ENCODE measurements around the gene CYP2J2. TPM values are rescaled to one million over a fixed set of nuclear protein-coding genes. Genes with fewer than 3 reads are reported as not detected.

CYP2J2 gene
- total RNA-seq, 1 experiment from 2014 or later: 1.1 TPM

GRCh38 chr1:59967780-59968179, 41.2 kb upstream of the CYP2J2 start:
- no peaks in the 10 kb centered on the region for H3K9me2 ChIP-seq (ENCODE audit: insufficient read depth)
- DNase-seq (ENCODE audit: low read depth, low spot score) (no peak), ATAC-seq (no peak)
- intact Hi-C loops (cut with micrococcal nuclease): no loop called here
- CTCF ChIA-PET: interaction anchor here (1.6 to 2.4 kb wide), 2 partner anchors 9 to 21 kb away, joined by 5 to 9 read pairs; no protein-coding TSS in a partner anchor
- no peak overlapping the region for H3K4me2 ChIP-seq (ENCODE audit: low read length)
- no peak overlapping the region for H3K4me3 ChIP-seq (replicated peaks in 1 of 2; ENCODE audit: low read depth in 1 of 2, low read length in 2 of 2)
- no peak overlapping the region for H3K27ac ChIP-seq (ENCODE audit: low read depth, low read length)
- no peaks in the 10 kb centered on the region for H3K79me2 ChIP-seq (ENCODE audit: insufficient read depth, low read length)
- H3K9ac ChIP-seq (ENCODE audit: low read length): no peak overlapping the region
- H3K4me1 ChIP-seq (ENCODE audit: control insufficient read depth in 1 of 2, insufficient read depth in 2 of 2, low read length in 2 of 2): peaks cover 0 to 4% of the 10 kb centered on the region in 2 experiments; a peak in 2 of 4 replicates
- RAD21 ChIA-PET (ENCODE audit: low non-redundant PET in 1 of 2, low total read pairs in 2 of 2, uncharacterized antibody in 2 of 2, unreplicated experiment in 2 of 2): no interaction called here
- POLR2A ChIA-PET: no interaction called here
- H3K9me3 ChIP-seq (ENCODE audit: control insufficient read depth in 1 of 2, insufficient read depth in 1 of 2, low read depth in 1 of 2, low read length in 2 of 2): no peaks in the 10 kb centered on the region
- no TSS peak for BruUV-seq (replicated peaks)
- no peaks in the 10 kb centered on the region for H3K27me3 ChIP-seq (ENCODE audit: insufficient read depth, low read length)
- no peaks in the 10 kb centered on the region for H3K36me3 ChIP-seq (ENCODE audit: control insufficient read depth in 1 of 2, insufficient read depth in 2 of 2, low read length in 2 of 2)
- H2AFZ ChIP-seq (ENCODE audit: low read depth, low read length, poor library complexity, severe bottlenecking): no peak overlapping the region
- no peak for TF ChIP-seq POLR2A (IDR thresholded peaks at IDR 0.05; ENCODE audit: borderline replicate concordance, extremely low read depth, insufficient read depth, insufficient read length)
- no peak for TF ChIP-seq ZFX (IDR thresholded peaks at IDR 0.05)
- TF ChIP-seq FOSL1 (IDR thresholded peaks at IDR 0.05; ENCODE audit: low read depth): no peak
- TF ChIP-seq EZH2phosphoT487 (IDR thresholded peaks at IDR 0.05; ENCODE audit: borderline replicate concordance): no peak
- no peak for TF ChIP-seq EGR1 (IDR thresholded peaks at IDR 0.05; ENCODE audit: low read depth)
- TF ChIP-seq ELF1 (IDR thresholded peaks at IDR 0.05; ENCODE audit: borderline replicate concordance, low read depth): no peak
- no peak for TF ChIP-seq CEBPB (IDR thresholded peaks at IDR 0.05; ENCODE audit: low read depth)
- TF ChIP-seq SP1 (IDR thresholded peaks at IDR 0.05; ENCODE audit: low read depth): no peak
- TF ChIP-seq CBX3 (IDR thresholded peaks at IDR 0.05; ENCODE audit: low read depth): no peak
- no peak for TF ChIP-seq SIN3A (IDR thresholded peaks at IDR 0.05; ENCODE audit: low read depth)
- TF ChIP-seq REST (IDR thresholded peaks at IDR 0.05; ENCODE audit: low read depth): no peak
- TF ChIP-seq MAX (IDR thresholded peaks at IDR 0.05): no peak
- no peak for TF ChIP-seq TCF7L2 (IDR thresholded peaks at IDR 0.05; ENCODE audit: borderline replicate concordance, extremely low read depth, insufficient read depth, insufficient read length)
- no peaks in the 10 kb centered on the region for H4K20me1 ChIP-seq (ENCODE audit: insufficient read depth)
